ENCODE results near the gene TCF7L2. TPM values are rescaled to one million over a fixed set of nuclear protein-coding genes. Genes with fewer than 3 reads are reported as not detected.
A peak's percentile ranks its signal among the peaks of the same experiment; 100 is the strongest.

TCF7L2 gene
- 10 to 100 TPM; 33.1 to 44.2 (median 34.1) TPM for total RNA-seq

DNA sequence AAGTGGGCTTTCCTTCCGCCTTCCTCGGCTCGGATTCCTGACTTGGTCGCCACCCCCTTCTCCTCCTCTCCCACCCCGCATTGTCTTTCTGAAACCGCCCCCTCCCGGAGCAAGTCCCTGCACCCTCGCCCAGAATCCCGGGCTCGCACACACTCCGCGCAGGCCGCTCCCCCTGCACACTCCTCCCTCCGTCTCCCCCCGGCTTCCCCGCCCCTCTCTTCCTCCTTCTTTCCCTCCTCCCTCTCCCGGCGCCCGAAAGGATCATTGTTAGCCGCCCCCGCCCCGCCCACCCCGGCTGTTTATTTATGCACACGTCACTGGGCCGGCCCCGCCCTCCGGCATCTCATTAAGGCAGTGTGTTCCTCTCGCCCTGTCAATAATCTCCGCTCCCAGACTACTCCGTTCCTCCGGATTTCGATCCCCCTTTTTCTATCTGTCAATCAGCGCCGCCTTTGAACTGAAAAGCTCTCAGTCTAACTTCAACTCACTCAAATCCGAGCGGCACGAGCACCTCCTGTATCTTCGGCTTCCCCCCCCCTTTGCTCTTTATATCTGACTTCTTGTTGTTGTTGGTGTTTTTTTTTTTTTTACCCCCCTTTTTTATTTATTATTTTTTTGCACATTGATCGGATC, at the start of gene TCF7L2:
TSS of gene TCF7L2 (plus strand) at position 373 of the 633 bp plus-strand sequence. CDS start 510 bp downstream, outside the sequence.
- peak in 2 of 3 donors; percentile 64 to 92 for TF ChIP-seq POLR2AphosphoS5 (IDR thresholded peaks at IDR 0.05)
- peak; percentile 37 for TF ChIP-seq POLR2A (IDR thresholded peaks at IDR 0.05)
- TF ChIP-seq, protein P1, sequence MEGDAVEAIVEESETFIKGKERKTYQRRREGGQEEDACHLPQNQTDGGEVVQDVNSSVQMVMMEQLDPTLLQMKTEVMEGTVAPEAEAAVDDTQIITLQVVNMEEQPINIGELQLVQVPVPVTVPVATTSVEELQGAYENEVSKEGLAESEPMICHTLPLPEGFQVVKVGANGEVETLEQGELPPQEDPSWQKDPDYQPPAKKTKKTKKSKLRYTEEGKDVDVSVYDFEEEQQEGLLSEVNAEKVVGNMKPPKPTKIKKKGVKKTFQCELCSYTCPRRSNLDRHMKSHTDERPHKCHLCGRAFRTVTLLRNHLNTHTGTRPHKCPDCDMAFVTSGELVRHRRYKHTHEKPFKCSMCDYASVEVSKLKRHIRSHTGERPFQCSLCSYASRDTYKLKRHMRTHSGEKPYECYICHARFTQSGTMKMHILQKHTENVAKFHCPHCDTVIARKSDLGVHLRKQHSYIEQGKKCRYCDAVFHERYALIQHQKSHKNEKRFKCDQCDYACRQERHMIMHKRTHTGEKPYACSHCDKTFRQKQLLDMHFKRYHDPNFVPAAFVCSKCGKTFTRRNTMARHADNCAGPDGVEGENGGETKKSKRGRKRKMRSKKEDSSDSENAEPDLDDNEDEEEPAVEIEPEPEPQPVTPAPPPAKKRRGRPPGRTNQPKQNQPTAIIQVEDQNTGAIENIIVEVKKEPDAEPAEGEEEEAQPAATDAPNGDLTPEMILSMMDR (IDR thresholded peaks at IDR 0.05) = no peak
- intact Hi-C loops (cut with DNase I; ENCODE audit: low total_unique reads) = no loop called here
- Histone ChIP-seq H3K4me1 (peaks cover 0 to 6% of the 10 kb centered on the region in 2 donors), H3K9me3 (no peaks in the 10 kb centered on the region), H3K27ac (peak within 1 kb of the TSS; percentile 97 to 99), H3K4me3 (peak within 1 kb of the TSS; percentile 78 to 86 (median 79)), H3K36me3 (no peaks in the 10 kb centered on the region), H3K27me3 (no peaks in the 10 kb centered on the region)
- peak; percentile 94 to 97 for DNase-seq (ENCODE audit: low spot score in 2 of 2)

DNA sequence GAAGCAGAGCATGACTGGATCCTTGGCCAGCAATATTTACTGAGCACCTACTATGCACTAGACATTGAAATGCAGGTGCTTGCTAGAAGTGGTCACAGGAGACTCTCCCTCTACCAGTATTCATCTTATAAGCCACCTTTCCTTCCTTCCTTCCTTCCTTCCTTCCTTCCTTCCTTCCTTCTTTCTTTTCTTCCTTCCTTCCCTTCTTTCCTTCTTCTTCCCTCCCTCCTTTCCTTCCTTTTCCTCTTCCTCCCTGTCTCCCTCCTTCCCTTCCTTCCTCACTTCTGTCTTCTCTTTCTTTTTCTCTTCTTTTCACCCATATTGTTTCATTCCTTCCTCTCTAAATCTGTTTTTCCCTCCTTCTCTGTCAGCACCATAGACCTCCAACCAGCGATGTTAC, 47.3 kb upstream of the TCF7L2 start:
- no peaks in the 10 kb centered on the region for H3K4me1 ChIP-seq
- no peaks in the 10 kb centered on the region for H3K9me3 ChIP-seq
- no peaks in the 10 kb centered on the region for H3K36me3 ChIP-seq
- intact Hi-C loops (cut with DNase I; ENCODE audit: low total_unique reads) = no loop called here
- no peak overlapping the region for H3K4me3 ChIP-seq
- DNase-seq (ENCODE audit: low spot score in 2 of 2) = no peak
- H3K27ac ChIP-seq = no peak overlapping the region
- TF ChIP-seq POLR2A (IDR thresholded peaks at IDR 0.05) = no peak
- no peak for TF ChIP-seq POLR2AphosphoS5 (IDR thresholded peaks at IDR 0.05)
- TF ChIP-seq, protein P1 (IDR thresholded peaks at IDR 0.05) = no peak
- no peaks in the 10 kb centered on the region for H3K27me3 ChIP-seq

DNA sequence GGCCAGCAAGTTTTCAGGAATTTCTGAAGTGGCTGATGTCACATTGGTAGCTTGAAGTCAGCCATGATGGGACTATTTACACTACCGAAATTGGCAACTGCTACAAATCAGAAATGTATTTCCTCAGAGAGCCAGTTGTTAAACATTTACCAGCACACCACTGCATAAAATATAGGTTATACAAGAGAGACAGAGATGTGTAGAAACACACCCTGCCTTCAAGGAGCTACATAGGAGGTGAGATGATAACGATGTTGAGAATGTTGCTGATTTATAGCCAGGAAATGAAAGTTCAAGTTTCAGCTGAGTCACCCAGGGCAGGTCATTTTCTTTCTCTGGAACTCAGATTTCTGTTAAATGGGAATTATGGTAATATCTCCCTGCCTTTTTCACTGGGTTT, 46.0 kb upstream of the TCF7L2 start:
- no peak for TF ChIP-seq POLR2A (IDR thresholded peaks at IDR 0.05)
- TF ChIP-seq, protein P1 (IDR thresholded peaks at IDR 0.05) = no peak
- no peak for TF ChIP-seq POLR2AphosphoS5 (IDR thresholded peaks at IDR 0.05)
- Histone ChIP-seq H3K27me3 (no peaks in the 10 kb centered on the region), H3K9me3 (no peaks in the 10 kb centered on the region), H3K4me3 (no peak overlapping the region), H3K36me3 (no peaks in the 10 kb centered on the region), H3K27ac (no peak overlapping the region), H3K4me1 (no peaks in the 10 kb centered on the region)
- DNase-seq (ENCODE audit: low spot score in 2 of 2) = no peak
- intact Hi-C loops (cut with DNase I; ENCODE audit: low total_unique reads) = no loop called here

DNA sequence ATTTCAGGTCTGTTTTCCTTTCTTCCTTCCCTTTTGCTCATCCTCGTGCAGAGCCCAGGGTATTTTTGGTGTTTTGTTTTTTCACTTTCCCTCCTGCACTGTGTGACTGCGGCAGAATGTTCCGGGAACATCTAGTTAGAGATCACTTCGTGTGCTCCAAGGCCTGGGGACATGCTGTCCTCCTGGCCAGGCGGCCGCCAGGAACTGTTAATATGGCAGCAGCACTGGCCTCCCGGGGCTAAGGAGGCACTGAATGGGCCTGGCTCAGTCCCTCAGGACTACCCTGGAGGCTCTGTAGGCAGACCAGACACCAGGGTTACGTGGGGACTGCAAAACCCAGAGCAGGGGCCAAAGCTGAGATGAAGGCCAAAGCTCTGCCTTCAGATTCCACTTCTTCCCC, 43.1 kb upstream of the TCF7L2 start:
- Histone ChIP-seq H3K27me3 (no peaks in the 10 kb centered on the region), H3K4me1 (no peaks in the 10 kb centered on the region), H3K9me3 (no peaks in the 10 kb centered on the region), H3K27ac (no peak overlapping the region), H3K4me3 (no peak overlapping the region), H3K36me3 (no peaks in the 10 kb centered on the region)
- DNase-seq (ENCODE audit: low spot score in 2 of 2) = no peak
- intact Hi-C loops (cut with DNase I; ENCODE audit: low total_unique reads) = no loop called here
- TF ChIP-seq, protein P1 (IDR thresholded peaks at IDR 0.05) = no peak
- TF ChIP-seq POLR2A (IDR thresholded peaks at IDR 0.05) (no peak), POLR2AphosphoS5 (IDR thresholded peaks at IDR 0.05) (no peak)

DNA sequence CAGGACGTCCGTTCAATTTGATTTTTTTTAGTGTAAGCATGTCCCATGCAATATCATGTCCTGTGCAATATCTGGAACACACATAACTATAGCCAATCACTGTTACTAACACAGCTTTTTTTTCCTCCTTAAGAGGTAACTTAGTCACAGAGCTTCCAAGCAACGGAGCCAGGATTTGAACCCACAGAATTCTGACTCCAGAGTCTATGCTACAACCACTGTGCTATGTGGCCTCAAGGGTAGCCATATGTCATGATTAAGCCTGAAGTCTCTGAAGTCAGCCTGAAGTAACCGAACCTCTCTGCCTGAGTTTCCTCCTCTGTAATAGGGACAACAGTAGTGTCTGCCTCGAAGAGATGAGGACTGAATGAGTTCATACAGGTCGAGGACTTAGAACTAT, 42.2 kb upstream of the TCF7L2 start:
- DNase-seq (ENCODE audit: low spot score in 2 of 2) = no peak
- TF ChIP-seq, protein P1 (IDR thresholded peaks at IDR 0.05) = no peak
- TF ChIP-seq POLR2A (IDR thresholded peaks at IDR 0.05) (no peak), POLR2AphosphoS5 (IDR thresholded peaks at IDR 0.05) (no peak)

More for the DNA sequence above, 42.2 kb upstream of the TCF7L2 start:
- Histone ChIP-seq H3K27ac (no peak overlapping the region), H3K4me3 (no peak overlapping the region), H3K27me3 (no peaks in the 10 kb centered on the region), H3K36me3 (no peaks in the 10 kb centered on the region), H3K4me1 (no peaks in the 10 kb centered on the region), H3K9me3 (no peaks in the 10 kb centered on the region)
- intact Hi-C loops (cut with DNase I; ENCODE audit: low total_unique reads) = no loop called here
